ENCODE results near the gene TTC31.

- TF ChIP-seq EZH2 (IDR thresholded peaks at IDR 0.05; ENCODE audit: insufficient read depth, poor library complexity, severe bottlenecking) (no peak), EZH2phosphoT487 (IDR thresholded peaks at IDR 0.05; ENCODE audit: insufficient read depth, low read depth) (no peak)
Measured at GRCh38 chr2:74474481-74474880, 8.4 kb upstream of the TTC31 start.

Measured in GM23248 (cell line).